CD4-positive, alpha-beta T cell treated with Interleukin-1 beta for 1 hour (primary cell): ENCODE data around the gene TTC23L.

Experiments
- DNase-seq, 2 donors: peaks; one replicate each; pipeline ENCODE4 v3.0.0-alpha.2; 2020 to 2022

Gene TTC23L

GRCh38 chr5:34924462-34924765 lies 85.5 kb downstream of the TTC23L start:
- DNase-seq, result no peak

GRCh38 chr5:34926318-34926888 lies 87.4 kb downstream of the TTC23L start:
- no peak for DNase-seq

- DNase-seq, result no peak
Measured at GRCh38 chr5:34927785-34928184, 88.8 kb downstream of the TTC23L start.

- DNase-seq, result no peak
Measured at GRCh38 chr5:34928267-34928666, 89.3 kb downstream of the TTC23L start.

- peak; percentile 97 to 98 for DNase-seq
Measured at GRCh38 chr5:34929134-34929719, 90.3 kb downstream of the TTC23L start, which contains the start of gene DNAJC21. Gene DNAJC21, plus strand, starts transcription at chr5:34929559. Its CDS starts 261 bp downstream, at chr5:34929820.

GRCh38 chr5:34929720-34930461 lies 90.9 kb downstream of the TTC23L start:
- DNase-seq, result peak; percentile 86 to 87

GRCh38 chr5:34930462-34930844 lies 91.5 kb downstream of the TTC23L start:
- no peak for DNase-seq

- no peak for DNase-seq
Measured at GRCh38 chr5:34930870-34931269, 91.9 kb downstream of the TTC23L start.

- no peak for DNase-seq
Measured at GRCh38 chr5:34932947-34933346, 94.0 kb downstream of the TTC23L start.

GRCh38 chr5:34941936-34942335 lies 103.0 kb downstream of the TTC23L start:
- no peak for DNase-seq

- DNase-seq, result no peak
Measured at GRCh38 chr5:34944044-34944443, 105.1 kb downstream of the TTC23L start.

- no peak for DNase-seq
Measured at GRCh38 chr5:34944460-34945047, 105.6 kb downstream of the TTC23L start.
